NCI-H146 treated with DMSO at 0.1 percent for 48 hours (cell line): ENCODE results near the gene FBXL16.

Source experiments
- DNase-seq: peaks from one replicate; lab custom pipeline; 2025; ENCODE audit not compliant: unreplicated experiment; lab: John Stamatoyannopoulos, UW

The FBXL16 gene

DNA sequence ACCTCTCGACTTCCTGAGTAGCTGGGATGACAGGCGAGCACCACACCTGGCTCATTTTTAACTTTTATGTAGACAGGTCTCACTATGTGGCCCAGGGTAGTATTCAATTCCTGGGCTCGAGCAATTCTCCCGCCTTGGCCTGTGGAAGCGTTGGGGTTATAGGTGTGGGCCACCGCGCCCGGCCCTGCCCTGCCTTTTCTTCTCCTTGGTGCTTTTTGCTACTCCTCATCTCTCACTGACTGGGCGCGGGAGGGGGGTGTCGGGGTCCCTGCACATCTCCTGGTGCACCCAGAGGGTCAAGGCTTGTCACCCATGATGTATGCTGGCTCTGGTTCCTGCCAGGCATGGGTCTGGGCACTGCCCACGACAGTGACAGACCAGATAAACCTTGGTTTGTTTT, 61.0 kb downstream of the FBXL16 start:
- no peak for DNase-seq

DNA sequence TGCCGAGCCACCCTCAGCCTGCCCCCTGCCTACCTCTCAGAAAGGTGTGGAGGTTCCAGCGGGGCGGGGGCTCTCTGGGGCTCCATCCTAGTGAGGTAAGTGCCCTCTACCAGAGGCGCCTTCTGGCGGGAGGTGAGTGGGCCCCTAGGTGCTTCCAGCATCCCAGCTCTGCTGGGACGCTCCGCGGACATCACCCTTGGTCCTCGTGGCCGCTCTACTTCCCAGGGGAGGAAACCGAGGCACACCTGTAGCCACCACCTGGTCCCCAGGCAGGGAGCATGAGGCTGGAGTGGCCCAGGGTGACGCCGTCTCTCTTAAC, 62.6 kb downstream of the FBXL16 start:
- no peak for DNase-seq
